Fibroblast of upper back skin (primary cell): ENCODE results near the gene HDAC7.
A peak's percentile ranks its signal among the peaks of the same experiment; 100 is the strongest.

Experiments used
- DNase-seq: peaks from one replicate; pipeline ENCODE4 v3.0.0-alpha.2; 2013

HDAC7 gene

GRCh38 chr12:47791874-47792273, 27.8 kb downstream of the HDAC7 start:
- no peak for DNase-seq

- DNase-seq = no peak
Observed at GRCh38 chr12:47791351-47791746, 28.4 kb downstream of the HDAC7 start.

- DNase-seq = no peak
Observed at GRCh38 chr12:47790676-47791350, 28.9 kb downstream of the HDAC7 start.

- DNase-seq = no peak
Observed at GRCh38 chr12:47789712-47790489, 29.8 kb downstream of the HDAC7 start.

- DNase-seq = no peak
Observed at GRCh38 chr12:47789141-47789540, 30.6 kb downstream of the HDAC7 start.

GRCh38 chr12:47787596-47788319, 31.9 kb downstream of the HDAC7 start:
- no peak for DNase-seq

- no peak for DNase-seq
Observed at GRCh38 chr12:47786662-47787280, 32.9 kb downstream of the HDAC7 start.

- DNase-seq = no peak
Observed at GRCh38 chr12:47785887-47786661, 33.6 kb downstream of the HDAC7 start.

GRCh38 chr12:47785036-47785886, 34.4 kb downstream of the HDAC7 start:
- no peak for DNase-seq

GRCh38 chr12:47783821-47784819, 35.6 kb downstream of the HDAC7 start:
- no peak for DNase-seq

GRCh38 chr12:47783024-47783755, 36.5 kb downstream of the HDAC7 start:
- DNase-seq = no peak

- no peak for DNase-seq
Observed at GRCh38 chr12:47782372-47782770, 37.3 kb downstream of the HDAC7 start.

GRCh38 chr12:47781479-47782371, 38.0 kb downstream of the HDAC7 start:
- DNase-seq = no peak

GRCh38 chr12:47779943-47780504, 39.7 kb downstream of the HDAC7 start:
- DNase-seq = no peak

- DNase-seq = peak; percentile 84
Observed at GRCh38 chr12:47779301-47779942, 40.3 kb downstream of the HDAC7 start.

- no peak for DNase-seq
Observed at GRCh38 chr12:47778881-47779280, 40.8 kb downstream of the HDAC7 start.

- no peak for DNase-seq
Observed at GRCh38 chr12:47777741-47778558, 41.8 kb downstream of the HDAC7 start.
